GM23338 (cell line): ENCODE measurements around the gene GIGYF2. TPM values are rescaled to one million over a fixed set of nuclear protein-coding genes. Genes with fewer than 3 reads are reported as not detected.

Experiments
- ATAC-seq: fragments of 200-7000 bp; cut with Tn5 transposase; 3 replicates; pipeline ENCODE4 v1.9.1; 2020
- DNase-seq: peaks from one replicate; pipeline ENCODE4 v3.0.0-alpha.2; 2015; ENCODE audit warnings: low spot score
- H2AFZ ChIP-seq: fragments of 200-600 bp; sonication (generic); 2 replicates; pipeline ENCODE4 v1.8.0; 2016; ENCODE audit warnings: antibody characterized with exemption, mild to moderate bottlenecking, moderate library complexity
- H3F3A ChIP-seq: fragments of 200-600 bp; sonication (generic); replicated peaks from 2 replicates; pipeline ENCODE4 v1.8.0; 2017; ENCODE audit warnings: antibody characterized with exemption, mixed run types, low read depth
- H3K27ac ChIP-seq: fragments of 200-600 bp; sonication (generic); 2 replicates; pipeline ENCODE4 v1.6.1; 2016; ENCODE audit warnings: low read depth
- H3K27me3 ChIP-seq: fragments of 200-600 bp; sonication (generic); 2 replicates; pipeline ENCODE4 v1.8.0; 2016; ENCODE audit warnings: mild to moderate bottlenecking, mixed run types, moderate library complexity; ENCODE audit not compliant: insufficient read depth
- H3K36me3 ChIP-seq: fragments of 200-600 bp; sonication (generic); 2 replicates; pipeline ENCODE4 v1.8.0; 2016; ENCODE audit warnings: mild to moderate bottlenecking; ENCODE audit not compliant: insufficient read depth
- H3K4me1 ChIP-seq: fragments of 200-600 bp; sonication (generic); 2 replicates; pipeline ENCODE4 v1.8.0; 2016; ENCODE audit warnings: mild to moderate bottlenecking, moderate library complexity; ENCODE audit not compliant: insufficient read depth
- H3K4me2 ChIP-seq: fragments of 200-600 bp; sonication (generic); 2 replicates; pipeline ENCODE4 v1.7.1; 2017; ENCODE audit warnings: mixed run types
- H3K4me3 ChIP-seq: fragments of 200-600 bp; sonication (generic); 2 replicates; pipeline ENCODE4 v1.6.1; 2016; ENCODE audit warnings: mixed run types
- H3K79me2 ChIP-seq: fragments of 200-600 bp; sonication (generic); replicated peaks from 2 replicates; pipeline ENCODE4 v1.8.0; 2017; ENCODE audit warnings: mild to moderate bottlenecking; ENCODE audit not compliant: insufficient read depth
- H3K9me2 ChIP-seq: fragments of 200-600 bp; sonication (generic); 2 replicates; pipeline ENCODE4 v1.8.0; 2017; ENCODE audit not compliant: insufficient read depth
- H4K20me1 ChIP-seq: fragments of 200-600 bp; sonication (generic); replicated peaks from 2 replicates; pipeline ENCODE4 v1.8.0; 2017; ENCODE audit warnings: mild to moderate bottlenecking; ENCODE audit not compliant: insufficient read depth
- H3K27ac Mint-ChIP-seq: 2 replicates; pipeline ENCODE4 v1.8.0; 2020; ENCODE audit warnings: inconsistent platforms, mild to moderate bottlenecking, moderate library complexity, mixed read lengths
- H3K27me3 Mint-ChIP-seq: 3 replicates; pipeline ENCODE4 v1.8.0; 2022; ENCODE audit warnings: low read depth, mild to moderate bottlenecking, moderate library complexity, mixed read lengths, inconsistent platforms; ENCODE audit not compliant: insufficient read depth, poor library complexity
- H3K36me3 Mint-ChIP-seq: 3 replicates; pipeline ENCODE4 v1.8.0; 2021; ENCODE audit warnings: low read depth, mild to moderate bottlenecking, inconsistent platforms, moderate library complexity, mixed read lengths
- H3K4me1 Mint-ChIP-seq: 3 replicates; pipeline ENCODE4 v1.8.0; 2020; ENCODE audit warnings: mild to moderate bottlenecking, inconsistent platforms, mixed read lengths
- H3K4me3 Mint-ChIP-seq: 3 replicates; pipeline ENCODE4 v1.8.0; 2021; ENCODE audit warnings: moderate library complexity, mild to moderate bottlenecking, inconsistent platforms, mixed read lengths
- H3K9me3 Mint-ChIP-seq: 3 replicates; pipeline ENCODE4 v1.8.0; 2020; ENCODE audit warnings: moderate library complexity, mild to moderate bottlenecking, inconsistent platforms, mixed read lengths
- ETS1 ChIP-seq: IDR thresholded peaks from 2 replicates; pipeline ENCODE4 v1.6.1; 2016; ENCODE audit warnings: antibody characterized with exemption
- EZH2 ChIP-seq: fragments of 200-600 bp; sonication (generic); IDR thresholded peaks from one replicate; pipeline ENCODE4 v1.8.0; 2017; ENCODE audit warnings: antibody characterized with exemption, mild to moderate bottlenecking, low read depth; ENCODE audit not compliant: unreplicated experiment
- EZH2phosphoT487 ChIP-seq: fragments of 200-600 bp; sonication (generic); IDR thresholded peaks from one replicate; pipeline ENCODE4 v1.8.1; 2018; ENCODE audit warnings: antibody characterized with exemption; ENCODE audit not compliant: unreplicated experiment
- NANOG ChIP-seq: IDR thresholded peaks from 2 replicates; pipeline ENCODE4 v1.6.1; 2016; ENCODE audit warnings: antibody characterized with exemption, borderline replicate concordance
- REST ChIP-seq: IDR thresholded peaks from one replicate; pipeline ENCODE4 v1.6.1; 2018; ENCODE audit warnings: antibody characterized with exemption; ENCODE audit not compliant: unreplicated experiment
- STAT1 ChIP-seq: IDR thresholded peaks from one replicate; pipeline ENCODE4 v1.6.1; 2016; ENCODE audit warnings: antibody characterized with exemption; ENCODE audit not compliant: unreplicated experiment
- ZNF114 ChIP-seq: fragments of 250-450 bp; sonication (Bioruptor Pico); IDR thresholded peaks from 2 replicates; pipeline ENCODE4 v1.5.0; 2020; ENCODE audit warnings: mild to moderate bottlenecking, moderate library complexity
- ZNF331 ChIP-seq: fragments of 250-450 bp; sonication (Bioruptor Pico); IDR thresholded peaks from 2 replicates; pipeline ENCODE4 v1.5.0; 2020; ENCODE audit warnings: low read depth, mild to moderate bottlenecking, moderate library complexity
- polyA plus RNA-seq: library from polyadenylated mRNA; unstranded; fragments of >200 nt; fragmentation: Nextera tagmentation; extraction: Ambion mirVana; gene quantifications from 2 replicates; pipeline ENCODE4 v1.2.1, GENCODE V29; 2016
- total RNA-seq: library from RNA; depleted of rRNA; stranded (reverse); fragments of >200 nt; shearing (Covaris generic); gene quantifications from 2 replicates; pipeline ENCODE4 v1.2.3, GENCODE V29; 2014

The GIGYF2 gene
- total and polyA plus RNA-seq, 2 experiments from 2014 or later: 48.9 to 104 TPM

- H3K36me3 ChIP-seq: peaks cover 27% of the 10 kb centered on the region
- H3K4me3 ChIP-seq: no peak overlapping the region
- H3F3A ChIP-seq: no peaks in the 10 kb centered on the region
- no peak overlapping the region for H2AFZ ChIP-seq
- 0 out of 2 replicates have a peak overlapping the region, but pooled peaks have one; percentile 20 for H3K27ac ChIP-seq
- Mint-ChIP-seq H3K27me3 (no peaks in the 10 kb centered on the region), H3K36me3 (peaks cover 49% of the 10 kb centered on the region), H3K27ac (no peak overlapping the region), H3K4me1 (peaks cover 9% of the 10 kb centered on the region; the same call in 2 of the 3 replicates), H3K4me3 (no peak overlapping the region), H3K9me3 (no peaks in the 10 kb centered on the region)
- no peaks in the 10 kb centered on the region for H3K27me3 ChIP-seq
- TF ChIP-seq STAT1 (no peak), REST (no peak), ZNF331 (no peak), EZH2phosphoT487 (no peak), EZH2 (no peak), ZNF114 (CRISPR knock-in tag) (no peak)
- no peaks in the 10 kb centered on the region; the same call in 1 of the 2 replicates for H4K20me1 ChIP-seq
- H3K9me2 ChIP-seq: no peaks in the 10 kb centered on the region
- no peak for ATAC-seq
- no peak overlapping the region for H3K4me2 ChIP-seq
- peaks cover 6% of the 10 kb centered on the region; the same call in 1 of the 2 replicates for H3K79me2 ChIP-seq
- peaks cover 9% of the 10 kb centered on the region; the same call in 1 of the 2 replicates for H3K4me1 ChIP-seq
- DNase-seq: no peak
Measured at GRCh38 chr2:232795920-232796319, 98.8 kb downstream of the GIGYF2 start.

GRCh38 chr2:232798187-232798586 lies 101.1 kb downstream of the GIGYF2 start:
- Mint-ChIP-seq H3K9me3 (no peaks in the 10 kb centered on the region), H3K4me1 (peaks cover 9% of the 10 kb centered on the region; the same call in 2 of the 3 replicates), H3K4me3 (no peak overlapping the region), H3K27ac (no peak overlapping the region), H3K27me3 (no peaks in the 10 kb centered on the region), H3K36me3 (peaks cover 46% of the 10 kb centered on the region)
- Histone ChIP-seq H3K9me2 (no peaks in the 10 kb centered on the region), H2AFZ (no peak overlapping the region), H3K4me2 (no peak overlapping the region), H3K27ac (no peak overlapping the region), H3K27me3 (no peaks in the 10 kb centered on the region), H3F3A (no peaks in the 10 kb centered on the region), H3K36me3 (peaks cover 12% of the 10 kb centered on the region), H3K79me2 (peaks cover 10% of the 10 kb centered on the region; the same call in 1 of the 2 replicates), H4K20me1 (no peaks in the 10 kb centered on the region), H3K4me1 (peaks cover 9% of the 10 kb centered on the region; the same call in 1 of the 2 replicates), H3K4me3 (no peak overlapping the region)
- TF ChIP-seq ZNF114 (CRISPR knock-in tag): no peak
- DNase-seq (no peak), ATAC-seq (no peak)

- peak overlapping the region; percentile 38 for H3K27ac Mint-ChIP-seq
- peaks cover 40% of the 10 kb centered on the region for H3K36me3 Mint-ChIP-seq
- Histone ChIP-seq H2AFZ (no peak overlapping the region), H4K20me1 (no peaks in the 10 kb centered on the region), H3K27me3 (no peaks in the 10 kb centered on the region), H3K4me2 (no peak overlapping the region), H3K4me1 (peaks cover 9% of the 10 kb centered on the region; the same call in 1 of the 2 replicates), H3K79me2 (peaks cover 10% of the 10 kb centered on the region; the same call in 1 of the 2 replicates), H3F3A (no peaks in the 10 kb centered on the region), H3K36me3 (peaks cover 12% of the 10 kb centered on the region), H3K27ac (no peak overlapping the region), H3K4me3 (no peak overlapping the region), H3K9me2 (no peaks in the 10 kb centered on the region)
- no peaks in the 10 kb centered on the region for H3K27me3 Mint-ChIP-seq
- no peak overlapping the region for H3K4me3 Mint-ChIP-seq
- DNase-seq (no peak), ATAC-seq (no peak)
- H3K9me3 Mint-ChIP-seq: no peaks in the 10 kb centered on the region
- H3K4me1 Mint-ChIP-seq: peaks cover 9% of the 10 kb centered on the region; the same call in 2 of the 3 replicates
- TF ChIP-seq NANOG: no peak
- TF ChIP-seq STAT1: no peak
- no peak for TF ChIP-seq ETS1
Measured at GRCh38 chr2:232800166-232800565, 103.0 kb downstream of the GIGYF2 start.
